Measurements from ENCODE around the gene OTOF.

Gene OTOF

DNA sequence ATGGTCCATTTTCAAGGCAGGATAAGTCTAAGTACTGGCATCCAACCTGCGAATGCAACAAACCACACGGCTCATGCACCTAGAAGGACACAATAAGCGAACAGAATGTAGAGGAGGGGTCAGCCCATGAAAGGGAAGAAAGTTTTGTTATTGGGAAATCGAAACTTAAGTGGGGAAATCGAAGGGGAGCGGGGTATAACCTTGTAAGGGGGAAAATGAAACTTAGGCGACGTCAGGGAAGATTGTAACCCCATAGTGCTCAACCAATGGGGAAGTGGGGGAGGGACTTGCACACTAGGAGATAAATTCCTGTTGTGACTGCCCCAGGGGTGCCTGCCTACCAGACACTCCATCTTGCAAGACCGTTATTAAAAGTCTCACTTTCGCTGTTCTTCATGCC, 15.6 kb upstream of the OTOF start:
- DNase-seq (ENCODE audit: low read depth): no peak
- no peak overlapping the region for H3K4me3 ChIP-seq (ENCODE audit: low read depth, low read length)
- TF ChIP-seq CTCF (IDR thresholded peaks at IDR 0.05; ENCODE audit: control insufficient read depth, extremely low read depth, insufficient read depth): no peak

DNA sequence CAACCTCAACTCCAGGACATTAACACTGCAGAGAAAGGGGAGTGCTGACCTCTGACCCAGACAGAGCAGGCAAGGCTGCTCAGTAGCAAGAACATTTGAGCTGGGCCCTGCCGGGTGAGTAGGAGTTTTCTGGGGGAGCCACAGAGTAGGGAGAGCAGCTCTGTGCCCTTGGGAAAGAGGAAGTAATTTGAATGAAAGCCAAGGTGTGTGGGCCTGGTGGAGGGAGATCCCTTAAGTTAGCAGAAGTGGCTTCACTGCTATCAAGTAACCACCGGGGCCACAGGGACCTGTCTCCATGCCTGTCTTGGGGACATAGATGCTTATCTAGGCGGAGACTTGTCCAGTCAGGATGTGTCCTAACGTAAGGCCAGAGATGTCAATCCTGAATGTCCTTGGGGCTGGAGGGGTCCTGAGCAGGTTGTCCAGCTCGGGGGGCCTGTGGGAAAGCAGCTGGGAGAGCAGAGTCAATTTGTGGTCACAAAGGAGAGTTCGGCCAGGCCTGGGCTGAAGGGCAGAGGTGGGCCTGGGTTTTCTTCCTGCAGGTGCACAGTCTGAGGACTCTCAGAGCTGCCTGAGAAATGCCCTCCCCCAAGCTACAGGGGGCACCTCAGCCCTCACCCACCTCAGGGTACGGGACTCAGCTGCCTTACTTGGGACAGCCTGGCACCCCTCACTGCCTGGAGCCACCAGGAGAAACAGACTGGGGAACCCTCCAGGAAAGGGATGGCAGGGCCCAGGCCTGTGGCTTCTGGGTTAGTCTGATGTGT, 15.0 kb upstream of the OTOF start:
- no peak for TF ChIP-seq CTCF (IDR thresholded peaks at IDR 0.05; ENCODE audit: control insufficient read depth, extremely low read depth, insufficient read depth)
- H3K4me3 ChIP-seq (ENCODE audit: low read depth, low read length): no peak overlapping the region
- no peak for DNase-seq (ENCODE audit: low read depth)

DNA sequence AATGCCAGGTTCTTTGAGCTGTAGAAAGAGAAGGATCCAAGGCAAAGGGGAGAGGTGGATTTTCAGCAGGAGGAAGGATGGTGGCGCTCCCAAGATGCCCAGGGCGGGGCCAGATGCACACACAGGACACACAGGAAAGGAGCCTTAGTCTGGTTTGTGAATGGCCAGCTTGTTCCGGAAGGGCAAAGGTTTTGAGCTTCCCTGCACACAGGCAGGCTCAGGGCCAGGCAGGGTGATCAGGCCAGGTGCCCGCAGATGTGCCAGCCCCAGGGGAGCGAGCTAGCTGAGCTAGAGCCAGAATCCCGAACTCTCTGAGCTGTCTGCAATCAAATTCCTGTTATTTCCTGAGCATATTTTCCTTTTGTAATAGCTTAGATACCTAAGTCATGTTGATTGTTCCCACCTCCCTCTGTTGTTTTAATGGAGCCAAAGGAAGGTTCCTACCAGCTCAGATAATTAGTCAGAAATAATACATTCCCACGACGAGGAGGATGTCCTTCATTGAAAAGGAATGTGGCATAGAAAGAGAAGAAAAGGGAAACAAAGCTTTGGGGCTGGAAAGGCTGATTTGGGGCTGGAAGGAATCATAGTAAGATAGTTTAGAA, 13.7 kb upstream of the OTOF start:
- no peak for TF ChIP-seq CTCF (IDR thresholded peaks at IDR 0.05; ENCODE audit: control insufficient read depth, extremely low read depth, insufficient read depth)
- no peak overlapping the region for H3K4me3 ChIP-seq (ENCODE audit: low read depth, low read length)
- DNase-seq (ENCODE audit: low read depth): no peak

GRCh38 chr2:26489213-26489850, 11.4 kb upstream of the OTOF start:
- no peak for DNase-seq (ENCODE audit: low read depth)
- TF ChIP-seq CTCF (IDR thresholded peaks at IDR 0.05; ENCODE audit: control insufficient read depth, extremely low read depth, insufficient read depth): no peak
- no peak overlapping the region for H3K4me3 ChIP-seq (ENCODE audit: low read depth, low read length)

DNA sequence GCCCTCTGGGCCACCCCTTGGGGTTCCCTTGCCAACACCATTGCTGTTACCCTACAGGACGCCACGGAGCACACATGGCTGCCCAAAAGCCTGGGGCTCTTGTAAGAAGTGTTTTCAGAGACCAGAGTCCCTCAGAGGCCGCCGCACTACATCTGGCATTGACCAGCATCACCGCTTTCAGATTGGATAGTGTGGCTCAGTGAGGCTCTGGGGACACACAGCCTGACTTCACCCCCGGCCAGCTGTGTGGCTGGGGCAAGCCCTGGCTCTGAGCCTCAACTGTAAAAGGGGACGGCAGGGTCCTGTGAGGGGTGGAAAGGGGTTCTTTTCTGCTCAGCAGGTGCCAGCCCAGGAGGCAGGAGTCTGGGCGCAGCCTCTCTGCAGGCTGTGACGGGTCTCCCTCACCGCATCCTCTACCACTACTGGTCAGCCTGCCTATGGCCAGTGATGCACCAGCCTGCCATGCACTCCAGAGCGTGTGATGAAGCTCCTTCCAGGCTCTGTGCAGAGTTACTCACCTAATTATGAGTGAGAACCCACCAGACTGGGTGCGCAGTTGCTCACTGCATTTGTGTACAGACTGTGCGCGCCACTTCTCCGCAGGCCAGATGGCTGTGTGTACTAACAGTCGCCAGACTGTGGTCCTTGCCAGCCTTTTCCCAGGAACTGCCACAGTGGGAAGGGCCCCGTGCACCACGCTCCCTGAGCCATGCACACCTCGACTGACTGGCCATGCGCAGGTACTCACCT, 10.7 kb upstream of the OTOF start:
- no peak for DNase-seq (ENCODE audit: low read depth)
- H3K4me3 ChIP-seq (ENCODE audit: low read depth, low read length): no peak overlapping the region
- TF ChIP-seq CTCF (IDR thresholded peaks at IDR 0.05; ENCODE audit: control insufficient read depth, extremely low read depth, insufficient read depth): no peak

DNA sequence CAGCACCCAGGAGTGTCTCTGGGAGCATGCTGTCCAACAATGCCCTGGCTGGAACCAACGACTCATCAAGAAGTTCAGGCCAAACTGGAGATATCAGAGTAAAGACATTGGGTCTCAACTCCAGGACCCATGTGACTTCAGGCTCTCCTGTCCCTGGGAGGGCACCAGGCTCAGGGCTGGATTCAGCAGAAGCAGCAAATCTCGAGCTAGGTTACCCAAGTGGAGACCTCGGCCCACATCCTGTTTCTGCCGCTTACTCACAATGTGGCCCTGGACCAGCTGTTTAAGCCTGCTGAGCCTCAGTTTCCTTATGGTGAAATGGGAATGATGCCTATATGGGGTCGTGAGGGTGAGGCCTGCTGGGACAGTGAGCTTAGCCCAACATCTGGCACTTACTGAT, 9.3 kb upstream of the OTOF start:
- TF ChIP-seq CTCF (IDR thresholded peaks at IDR 0.05; ENCODE audit: control insufficient read depth, extremely low read depth, insufficient read depth): no peak
- DNase-seq (ENCODE audit: low read depth): no peak
- H3K4me3 ChIP-seq (ENCODE audit: low read depth, low read length): no peak overlapping the region
